ENCODE data around the gene TMEFF2.

The TMEFF2 gene

DNA sequence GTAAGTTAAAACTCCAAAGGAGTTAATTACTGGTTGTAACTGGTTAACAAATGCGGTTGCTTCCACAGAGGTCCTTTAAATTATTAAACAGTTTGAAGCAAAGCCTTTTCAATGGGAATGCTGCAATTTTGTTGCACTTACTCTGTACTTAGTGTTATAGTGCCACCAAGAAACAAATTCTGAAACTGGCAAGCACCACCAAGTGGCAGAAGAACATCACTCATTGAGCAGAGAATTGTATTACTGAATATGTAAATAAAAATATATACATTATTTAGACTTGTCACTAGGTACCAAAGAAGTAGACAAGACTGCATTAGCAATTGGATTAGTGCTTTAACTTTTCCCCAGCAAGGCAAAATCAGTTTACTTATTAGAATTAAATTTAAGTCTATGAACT, 2.6 kb upstream of the TMEFF2 start:
- TF ChIP-seq, protein P1, sequence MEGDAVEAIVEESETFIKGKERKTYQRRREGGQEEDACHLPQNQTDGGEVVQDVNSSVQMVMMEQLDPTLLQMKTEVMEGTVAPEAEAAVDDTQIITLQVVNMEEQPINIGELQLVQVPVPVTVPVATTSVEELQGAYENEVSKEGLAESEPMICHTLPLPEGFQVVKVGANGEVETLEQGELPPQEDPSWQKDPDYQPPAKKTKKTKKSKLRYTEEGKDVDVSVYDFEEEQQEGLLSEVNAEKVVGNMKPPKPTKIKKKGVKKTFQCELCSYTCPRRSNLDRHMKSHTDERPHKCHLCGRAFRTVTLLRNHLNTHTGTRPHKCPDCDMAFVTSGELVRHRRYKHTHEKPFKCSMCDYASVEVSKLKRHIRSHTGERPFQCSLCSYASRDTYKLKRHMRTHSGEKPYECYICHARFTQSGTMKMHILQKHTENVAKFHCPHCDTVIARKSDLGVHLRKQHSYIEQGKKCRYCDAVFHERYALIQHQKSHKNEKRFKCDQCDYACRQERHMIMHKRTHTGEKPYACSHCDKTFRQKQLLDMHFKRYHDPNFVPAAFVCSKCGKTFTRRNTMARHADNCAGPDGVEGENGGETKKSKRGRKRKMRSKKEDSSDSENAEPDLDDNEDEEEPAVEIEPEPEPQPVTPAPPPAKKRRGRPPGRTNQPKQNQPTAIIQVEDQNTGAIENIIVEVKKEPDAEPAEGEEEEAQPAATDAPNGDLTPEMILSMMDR (IDR thresholded peaks at IDR 0.05; ENCODE audit: low read depth, low read length) = peak; percentile 4
- DNase-seq (ENCODE audit: extremely low read depth, low read depth) = no peak

DNA sequence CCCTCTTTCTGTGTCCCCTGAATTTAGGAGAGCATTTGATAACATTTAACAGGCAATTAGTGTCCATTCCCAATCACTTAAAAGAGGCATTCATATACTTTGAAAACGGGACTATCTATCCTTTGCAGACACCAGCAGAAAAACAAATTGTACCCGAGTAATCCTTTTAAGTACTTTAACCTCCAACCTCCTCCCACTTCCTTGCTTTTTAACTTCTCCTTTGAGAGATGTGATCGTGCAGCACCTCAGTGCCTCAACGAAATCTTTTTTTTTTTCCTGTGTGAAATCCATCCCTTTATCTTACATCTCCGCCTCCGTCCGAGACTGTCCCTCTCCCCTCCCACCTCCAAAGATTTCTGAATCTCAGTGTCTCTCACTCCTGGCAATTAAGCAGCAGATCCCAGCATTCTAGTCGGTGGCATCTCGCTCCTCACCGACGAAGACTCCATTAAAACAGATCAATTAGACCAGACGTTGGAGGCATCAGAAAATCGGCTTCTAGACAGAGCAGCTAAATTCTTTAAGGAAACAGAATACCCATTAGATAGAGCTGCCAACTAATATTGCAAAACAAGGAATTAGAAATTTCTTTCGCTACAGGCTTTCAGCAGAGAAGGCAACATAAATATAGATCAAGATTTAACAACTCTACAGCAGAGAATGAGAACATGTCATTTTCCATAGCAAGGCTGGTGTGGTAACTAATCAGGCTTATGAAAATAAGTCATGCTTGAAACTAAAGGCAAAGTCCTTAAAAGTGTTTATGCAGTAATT, 1.9 kb upstream of the TMEFF2 start:
- DNase-seq (ENCODE audit: extremely low read depth, low read depth) = no peak
- TF ChIP-seq, protein P1 (IDR thresholded peaks at IDR 0.05; ENCODE audit: low read depth, low read length) = no peak

DNA sequence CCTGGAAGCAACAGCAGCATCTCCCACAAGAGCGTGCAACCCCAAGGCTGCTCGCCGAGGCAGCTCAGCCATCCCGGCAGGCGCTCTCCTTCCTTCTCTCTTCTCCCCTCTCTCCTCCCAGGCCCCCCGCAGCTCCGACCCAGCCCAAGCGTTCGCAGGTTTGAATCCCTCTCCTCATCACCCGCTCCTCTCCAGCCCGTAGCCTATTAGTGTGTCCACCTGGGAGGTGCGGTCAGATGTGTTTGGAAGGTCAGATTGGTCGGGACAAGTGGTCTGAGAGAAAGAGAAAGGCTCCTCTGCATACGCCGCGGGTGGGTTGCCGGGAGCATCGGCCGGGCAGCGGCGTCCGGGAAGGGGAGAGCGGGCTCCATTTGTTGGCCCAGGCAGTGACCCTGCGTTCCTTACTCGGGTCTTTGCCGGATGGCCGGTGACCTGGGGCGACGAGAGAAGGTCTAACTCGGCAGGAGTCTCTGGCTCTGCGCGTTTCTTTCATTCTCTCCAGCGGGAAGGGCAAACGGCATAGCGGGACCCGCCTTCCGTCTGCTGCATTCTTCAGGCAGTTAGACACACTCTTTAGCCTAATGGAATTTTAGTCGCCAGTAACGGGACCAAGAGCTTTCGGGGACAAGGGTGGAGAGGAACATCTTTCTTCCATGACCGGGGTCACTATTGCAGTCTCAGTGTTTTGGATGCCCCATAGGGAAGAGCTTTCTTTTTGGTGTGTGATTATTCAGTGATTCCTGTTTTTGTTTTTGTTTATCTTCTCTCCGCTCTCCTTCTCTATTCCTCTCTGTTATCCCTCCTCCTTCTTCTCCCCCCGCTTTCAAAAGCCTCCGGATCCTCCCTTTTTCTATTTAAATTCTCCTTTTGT, 1.1 kb upstream of the TMEFF2 start:
- TF ChIP-seq, protein P1 (IDR thresholded peaks at IDR 0.05; ENCODE audit: low read depth, low read length) = no peak
- DNase-seq (ENCODE audit: extremely low read depth, low read depth) = no peak

DNA sequence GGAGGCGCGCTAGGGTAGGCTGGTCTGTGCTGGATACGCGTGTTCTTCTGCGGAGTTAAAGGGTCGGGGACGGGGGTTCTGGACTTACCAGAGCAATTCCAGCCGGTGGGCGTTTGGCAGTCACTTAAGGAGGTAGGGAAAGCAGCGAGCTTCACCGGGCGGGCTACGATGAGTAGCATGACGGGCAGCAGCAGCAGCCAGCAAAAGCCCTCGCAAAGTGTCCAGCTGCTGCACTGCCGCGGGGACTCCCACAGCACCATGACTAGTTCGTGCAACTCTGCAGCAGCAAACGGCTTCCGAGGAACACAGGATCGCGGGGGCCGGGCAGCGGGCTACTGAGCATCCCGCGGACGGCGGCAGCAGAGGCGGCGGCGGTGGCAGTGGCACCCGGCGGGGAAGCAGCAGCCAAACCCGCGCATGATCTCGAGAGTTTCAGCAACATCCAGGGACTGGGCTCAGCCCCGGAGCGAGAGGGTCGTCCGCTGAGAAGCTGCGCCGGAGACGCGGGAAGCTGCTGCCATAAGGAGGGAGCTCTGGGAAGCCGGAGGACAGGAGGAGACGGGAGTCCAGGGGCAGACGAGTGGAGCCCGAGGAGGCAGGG, 368 bp downstream of the TMEFF2 start:
- no peak for DNase-seq (ENCODE audit: extremely low read depth, low read depth)
- TF ChIP-seq, protein P1 (IDR thresholded peaks at IDR 0.05; ENCODE audit: low read depth, low read length) = no peak

DNA sequence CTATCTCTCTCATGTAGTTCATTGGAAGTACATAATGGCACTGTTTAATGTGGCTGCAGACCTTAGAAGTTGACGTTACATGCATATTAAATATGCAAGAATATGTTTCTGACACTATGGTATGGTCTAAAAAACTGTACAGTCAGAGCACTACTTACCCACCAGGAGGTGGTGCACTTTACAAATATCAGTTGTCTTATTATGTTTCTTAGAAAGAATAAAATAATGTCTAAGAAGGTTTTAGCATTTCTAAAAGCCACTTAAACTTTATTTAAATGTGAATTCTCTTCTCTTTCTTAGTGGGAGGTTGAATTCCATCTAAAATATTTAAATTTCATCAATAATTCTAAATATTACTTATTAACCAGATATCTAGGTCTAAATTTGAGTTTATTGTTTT, 4.3 kb downstream of the TMEFF2 start:
- TF ChIP-seq, protein P1 (IDR thresholded peaks at IDR 0.05; ENCODE audit: low read depth, low read length) = peak; percentile 57
- DNase-seq (ENCODE audit: extremely low read depth, low read depth) = peak; percentile 5

DNA sequence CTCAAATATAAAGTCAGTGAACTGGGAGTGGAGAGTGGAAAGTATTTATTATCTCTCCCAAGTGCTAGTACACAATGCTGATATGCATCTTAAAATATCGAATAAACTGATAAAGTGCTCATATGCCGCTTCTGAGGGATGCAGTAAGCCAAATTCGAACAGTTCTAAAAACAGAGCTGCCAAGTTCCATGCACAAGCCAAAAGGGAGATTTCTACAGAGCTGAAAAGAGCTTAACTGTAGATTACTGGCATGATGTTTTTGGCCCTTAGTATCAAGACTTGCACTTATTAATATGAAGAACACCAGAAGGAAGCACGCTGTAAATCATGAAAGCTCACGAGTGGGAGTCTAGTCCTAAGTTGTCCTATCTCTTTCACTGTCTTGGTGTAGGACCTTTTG, 7.9 kb downstream of the TMEFF2 start:
- DNase-seq (ENCODE audit: extremely low read depth, low read depth) = no peak
- TF ChIP-seq, protein P1 (IDR thresholded peaks at IDR 0.05; ENCODE audit: low read depth, low read length) = no peak

DNA sequence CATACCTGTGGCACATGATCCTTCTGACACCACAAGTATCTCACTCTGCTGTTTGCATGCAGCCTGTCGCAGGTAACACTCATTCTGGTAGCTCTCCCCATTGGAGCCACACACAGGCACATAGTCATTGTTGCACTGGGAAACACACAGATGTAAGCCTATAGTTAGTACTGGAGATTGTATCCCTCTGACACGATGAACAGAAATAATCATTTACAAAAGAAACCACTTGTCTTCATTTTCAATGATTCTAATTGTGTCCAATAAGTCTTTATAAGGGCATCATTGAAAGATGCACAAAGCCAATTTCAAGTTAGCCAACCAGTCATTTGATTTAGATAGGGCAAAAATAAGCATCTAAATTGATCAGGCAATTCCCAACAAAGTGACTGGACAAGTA, 10.4 kb downstream of the TMEFF2 start:
- TF ChIP-seq, protein P1 (IDR thresholded peaks at IDR 0.05; ENCODE audit: low read depth, low read length) = no peak
- no peak for DNase-seq (ENCODE audit: extremely low read depth, low read depth)
